Sciatic nerve (tissue), 2 donors: ENCODE data around the gene RANBP10. TPM values are rescaled to one million over a fixed set of nuclear protein-coding genes. Genes with fewer than 3 reads are reported as not detected.
"Not testable (repeated sequence)": the region's sequence is repeated elsewhere in the genome, so short reads cannot be mapped to it uniquely, and the experiment has no call there.

Experiments used
- ATAC-seq: fragments of 200-7000 bp; cut with Tn5 transposase; one replicate; pipeline ENCODE4 v1.9.1; 2020; ENCODE audit warnings: mild to moderate bottlenecking, moderate library complexity
- DNase-seq: peaks from one replicate; pipeline ENCODE4 v3.0.0-alpha.2; 2020; ENCODE audit warnings: low spot score
- intact Hi-C: fragments of 100-400 bp; cut with DNase I; formaldehyde crosslinking; loops from one replicate; pipeline ENCODE4 v1.14.2; 2022
- total RNA-seq: library from RNA; stranded (reverse); fragmentation: NEBNext Ultra II Directional; extraction: Animal tissue kit (Norgen Biotek cat#: 25700); gene quantifications from one replicate; pipeline ENCODE4 v1.2.1, GENCODE V29; 2021
- donor health status: DM: no; HTN: no; CAD: no.
- donor health status: DM: no; HTN: no; CAD: no.

RANBP10 gene
- total RNA-seq, result 21.7 TPM

DNA sequence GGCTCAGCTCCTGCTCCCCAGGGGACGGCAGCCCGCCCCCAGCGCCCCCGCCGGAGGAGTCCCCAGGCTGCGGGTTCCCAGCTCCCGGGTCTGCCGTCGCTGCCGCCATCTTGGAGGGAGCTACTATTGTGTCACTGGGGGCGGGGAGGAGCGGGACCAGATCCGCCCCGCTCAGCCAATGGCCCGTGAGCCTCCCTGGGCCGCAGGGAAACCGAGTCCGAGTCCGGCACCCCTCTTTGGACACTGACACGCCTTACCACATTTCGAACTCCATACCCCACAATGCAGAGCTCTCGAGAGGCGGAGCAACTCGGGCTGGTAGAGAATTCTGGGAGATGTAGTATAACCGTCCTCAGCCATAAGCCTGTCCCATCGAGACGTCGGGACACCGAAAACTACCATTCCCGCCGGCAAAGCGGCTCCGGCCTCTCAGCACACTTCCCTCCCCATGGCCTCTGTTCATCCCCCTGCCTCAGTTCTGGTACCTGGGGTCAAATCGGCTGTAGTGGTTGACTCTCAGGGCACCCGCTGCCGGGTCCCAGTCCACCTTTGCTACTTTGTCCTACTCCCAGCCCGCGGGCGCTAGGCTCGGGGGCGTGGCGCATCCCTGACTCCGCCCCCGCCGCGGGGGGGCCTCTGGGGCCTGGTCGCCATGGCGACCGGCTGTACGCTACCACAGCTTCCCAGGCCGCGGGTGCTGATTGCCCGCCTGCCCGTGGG is at the start of gene RANBP10, which contains the start of gene TSNAXIP1:
Gene RANBP10, minus strand, starts transcription at position 133 of the 720 bp plus-strand sequence. Its CDS starts 24 bp downstream, at position 109.
Gene TSNAXIP1, plus strand, starts transcription at position 462 of the 720 bp plus-strand sequence. CDS start 261 bp downstream, outside the sequence.
- ATAC-seq (peak; percentile 99), DNase-seq (peak; percentile 96)
- intact Hi-C loops, result no loop called here

DNA sequence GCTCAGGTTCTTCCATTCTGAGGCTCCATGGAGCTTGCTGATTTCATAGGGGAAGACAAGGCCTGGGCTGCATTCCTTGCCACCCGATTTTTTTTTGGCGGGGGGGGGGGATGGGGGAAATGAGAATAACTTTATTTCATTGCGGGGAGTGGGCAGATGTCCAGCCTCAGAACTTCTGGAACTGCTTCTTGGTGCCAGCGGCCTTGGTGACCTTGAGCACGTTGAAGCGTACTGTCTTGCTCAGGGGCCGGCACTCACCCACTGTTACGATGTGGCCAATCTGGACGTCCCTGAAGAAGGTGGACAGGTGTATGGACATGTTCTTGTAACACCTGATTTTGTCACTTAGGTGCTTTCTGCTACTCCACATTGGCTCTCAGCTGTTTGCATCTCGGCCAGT is 49.4 kb upstream of the RANBP10 start:
- DNase-seq (no peak), ATAC-seq (no peak)
- intact Hi-C loops, result no loop called here

DNA sequence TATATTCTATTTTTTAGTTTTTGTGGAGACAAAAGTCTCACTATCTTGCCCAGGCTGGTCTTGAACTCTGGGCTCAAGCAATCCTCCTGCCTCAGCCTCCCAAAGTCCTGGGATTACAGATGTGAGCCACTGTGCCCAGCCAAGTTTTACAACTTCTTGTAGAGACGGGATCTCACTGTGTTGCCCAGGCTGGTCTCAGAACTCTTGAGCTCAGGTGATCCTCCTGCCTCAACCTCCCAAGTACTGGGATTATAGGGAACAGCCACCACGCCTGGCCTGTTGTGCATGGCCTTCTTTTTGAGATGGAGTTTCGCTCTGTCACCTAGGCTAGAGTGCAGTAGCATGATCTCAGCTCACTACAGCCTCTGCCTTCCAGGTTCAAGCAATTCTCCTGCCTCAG is 47.3 kb upstream of the RANBP10 start:
- intact Hi-C loops, result no loop called here
- ATAC-seq (no peak), DNase-seq (no peak)

DNA sequence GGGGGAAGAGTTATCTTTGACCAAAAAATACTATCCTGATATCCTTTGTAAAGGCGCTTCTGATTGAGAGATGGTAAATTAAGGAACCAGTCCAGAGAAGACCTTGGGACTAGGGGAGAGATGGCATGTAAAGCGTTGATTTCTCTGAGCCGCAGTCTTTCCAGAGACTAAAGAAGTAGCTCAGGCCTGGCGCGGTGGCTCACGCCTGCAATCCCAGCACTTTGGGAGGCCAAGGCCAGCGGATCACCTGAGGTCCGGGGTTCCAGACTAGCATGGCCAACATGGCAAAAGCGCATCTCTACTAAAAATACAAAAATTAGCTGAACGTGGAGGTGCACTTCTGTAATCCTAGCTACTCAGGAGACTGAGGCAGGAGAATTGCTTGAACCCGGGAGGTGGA is 41.8 kb upstream of the RANBP10 start:
- DNase-seq (no peak), ATAC-seq (no peak)
- intact Hi-C loops, result no loop called here

DNA sequence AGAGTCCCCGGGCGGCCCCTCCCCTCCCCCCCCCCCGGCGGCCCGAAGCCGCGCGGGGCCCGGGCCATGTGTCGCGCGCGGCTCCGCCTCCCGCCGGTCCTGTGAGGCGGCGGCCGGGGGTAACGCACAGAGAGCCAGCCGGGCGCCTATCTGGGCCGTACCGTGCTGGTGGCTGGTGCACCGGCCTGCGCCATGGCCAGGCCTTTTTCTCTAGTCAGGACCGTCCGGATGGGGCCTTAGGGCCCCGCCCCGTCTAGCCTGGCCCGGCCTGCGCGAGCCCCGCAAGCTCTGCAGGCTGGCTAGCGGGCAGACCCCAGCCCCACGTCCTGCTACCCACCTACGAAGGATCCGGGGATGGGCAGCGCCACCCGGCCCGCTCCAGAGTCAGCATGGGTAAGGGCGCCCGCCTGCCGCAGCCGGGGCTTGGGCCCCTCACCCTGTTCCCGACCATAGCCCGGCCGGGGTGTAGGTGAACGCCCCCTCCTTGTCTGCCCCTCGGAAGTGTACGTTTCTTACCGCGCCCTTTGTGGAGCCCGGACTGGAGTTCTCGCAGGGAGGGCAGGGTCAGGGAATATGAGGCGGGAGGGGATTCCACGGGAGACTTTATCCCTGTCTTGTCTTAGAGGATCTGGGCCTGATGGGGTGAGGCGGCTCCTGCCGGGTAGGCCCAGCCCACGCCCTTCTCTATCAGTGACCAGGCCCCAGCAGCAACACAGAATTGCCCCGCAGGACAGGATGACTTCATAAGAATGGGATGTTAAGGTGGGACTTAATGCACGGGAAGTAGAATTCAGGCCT is 40.9 kb upstream of the RANBP10 start, which contains the start of gene CENPT:
Gene CENPT, minus strand, starts transcription at position 630 of the 798 bp plus-strand sequence. CDS start 13,834 bp downstream, outside the sequence.
- ATAC-seq, result peak; percentile 18
- DNase-seq, result peak; percentile 73
- intact Hi-C loops, result no loop called here

DNA sequence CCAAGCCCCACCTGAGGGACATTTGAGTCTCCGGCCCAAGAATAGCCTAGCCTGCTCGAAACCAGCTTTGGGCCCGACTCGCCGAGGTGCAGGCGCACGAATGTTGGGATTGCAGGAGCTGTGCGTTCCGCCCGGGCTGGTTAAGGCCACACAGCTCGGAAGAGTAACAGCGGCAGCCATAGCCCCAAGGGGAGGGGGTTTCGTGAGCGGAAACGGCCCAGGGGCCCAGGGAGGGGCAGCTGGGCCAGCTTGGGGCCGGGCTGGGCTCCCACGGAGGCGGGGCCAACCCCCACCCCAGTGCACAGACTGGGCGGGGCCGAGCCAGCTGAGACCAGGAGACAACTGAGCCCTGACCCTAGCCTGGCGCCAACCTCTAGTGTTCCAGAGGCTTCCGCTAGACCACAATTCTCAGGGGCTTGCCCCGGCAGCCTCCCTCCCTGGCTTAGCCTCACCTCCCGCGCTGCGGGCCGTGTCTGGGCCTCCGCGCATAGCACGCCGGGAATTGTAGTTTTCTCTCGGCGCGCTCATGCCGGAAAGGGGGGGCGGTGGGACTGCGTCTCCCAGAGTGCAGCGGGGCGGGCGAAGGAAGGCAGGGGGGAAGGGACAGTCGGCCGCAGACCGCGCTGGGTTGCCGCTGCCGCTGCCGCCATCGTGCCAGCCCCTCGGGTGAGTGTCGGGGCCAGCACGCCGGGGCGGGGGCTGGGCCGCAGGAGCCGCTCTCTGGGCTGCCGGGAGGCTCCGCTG is 40.1 kb upstream of the RANBP10 start, which contains the start of gene NUTF2:
Gene NUTF2, plus strand, starts transcription at position 614 of the 744 bp plus-strand sequence. CDS start 18,198 bp downstream, outside the sequence.
- DNase-seq (peak; percentile 97), ATAC-seq (peak; percentile 91)
- intact Hi-C loops, result no loop called here

DNA sequence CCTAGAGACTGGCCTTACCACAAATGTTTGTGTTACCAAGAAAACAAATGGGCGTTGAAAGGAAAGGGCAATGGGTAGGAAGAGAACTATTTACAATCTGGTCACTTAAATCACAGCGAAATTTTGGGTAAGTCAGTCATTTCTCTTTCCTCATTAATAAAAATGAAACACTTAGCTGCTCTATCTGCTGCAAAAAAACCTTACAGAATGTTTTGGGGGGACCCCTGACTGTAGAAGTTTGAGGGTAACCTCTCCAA is 39.6 kb upstream of the RANBP10 start:
- intact Hi-C loops, result no loop called here
- DNase-seq (no peak), ATAC-seq (no peak)

DNA sequence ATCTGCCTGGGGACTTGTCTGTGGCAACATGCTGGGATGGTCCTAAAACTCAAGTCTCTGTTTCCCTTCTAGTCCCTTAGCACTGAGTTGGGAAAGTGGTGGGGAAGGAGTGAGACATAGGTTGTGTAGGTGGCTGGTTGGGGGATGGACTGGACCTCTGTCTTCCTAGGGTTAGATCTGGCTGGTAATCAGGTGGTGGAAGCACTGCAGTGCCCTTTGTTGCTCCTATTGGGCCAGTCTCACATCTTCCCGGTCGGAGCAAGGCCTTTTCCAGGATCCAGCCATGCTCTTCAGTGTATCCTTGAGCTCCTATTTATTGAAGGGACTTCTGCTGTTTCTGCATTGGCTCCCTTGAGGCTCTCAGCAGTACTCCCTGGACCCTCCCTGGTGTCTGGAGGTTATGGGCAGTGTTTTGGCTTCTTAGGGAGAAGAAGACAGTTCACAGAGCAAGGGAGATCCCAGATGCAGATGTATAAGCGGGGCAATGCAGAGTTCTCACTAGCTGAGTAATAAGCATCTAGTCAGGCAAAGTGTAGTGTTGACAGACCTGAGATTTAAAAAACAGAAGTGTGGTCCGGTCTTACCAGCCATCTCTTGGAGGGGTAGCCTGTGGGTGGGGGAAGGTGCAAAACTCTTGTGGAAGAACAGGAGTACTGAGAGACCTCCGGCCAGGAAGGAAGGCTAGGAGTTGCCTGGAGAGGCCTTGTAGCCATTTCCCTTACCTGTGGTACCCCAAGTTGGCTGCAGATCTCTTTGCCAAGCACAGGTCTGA is 39.1 kb upstream of the RANBP10 start:
- intact Hi-C loops, result no loop called here
- ATAC-seq (no peak), DNase-seq (no peak)

DNA sequence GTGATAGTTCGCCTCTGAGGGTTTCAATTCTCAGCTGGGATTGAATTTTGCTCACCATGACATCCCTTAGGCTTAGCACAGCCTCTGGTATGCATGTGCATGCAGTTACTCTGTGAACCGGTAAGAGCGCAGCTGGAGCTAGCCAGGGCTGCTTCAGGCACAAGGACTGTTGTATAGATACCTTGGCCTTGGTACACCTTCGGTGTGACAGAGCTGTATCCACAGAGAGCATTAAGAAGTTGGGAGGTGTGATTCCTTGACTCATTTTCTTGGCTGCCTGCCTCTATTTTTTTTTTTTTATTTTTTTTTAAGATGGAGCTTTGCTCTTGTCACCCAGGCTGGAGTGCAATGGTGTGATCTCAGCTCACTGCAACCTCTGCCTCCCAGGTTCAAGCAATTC is 38.1 kb upstream of the RANBP10 start:
- DNase-seq, result no peak

DNA sequence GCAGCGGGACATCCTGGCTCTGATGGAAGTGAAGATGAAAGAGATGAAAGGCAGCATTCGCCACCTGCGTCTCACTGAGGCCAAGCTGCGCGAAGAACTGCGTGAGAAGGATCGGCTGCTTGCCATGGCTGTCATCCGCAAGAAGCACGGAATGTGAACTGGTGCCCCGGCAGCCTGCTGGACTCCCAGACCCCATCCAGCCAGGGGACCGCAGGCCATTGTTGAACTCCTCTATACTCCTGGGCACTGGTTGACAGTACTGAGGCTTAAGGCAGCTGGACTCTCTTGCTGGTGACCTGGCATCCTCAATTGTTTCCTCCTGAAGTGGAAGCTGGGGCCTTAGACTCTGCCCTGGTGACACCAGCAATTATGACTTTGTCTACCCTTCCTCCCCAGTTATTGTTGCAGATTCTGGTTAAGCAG is 37.0 kb upstream of the RANBP10 start:
- no peak for DNase-seq
- ATAC-seq, result no peak
- intact Hi-C loops, result no loop called here

More for the DNA sequence above, 38.1 kb upstream of the RANBP10 start:
- intact Hi-C loops, result no loop called here
- no peak for ATAC-seq

DNA sequence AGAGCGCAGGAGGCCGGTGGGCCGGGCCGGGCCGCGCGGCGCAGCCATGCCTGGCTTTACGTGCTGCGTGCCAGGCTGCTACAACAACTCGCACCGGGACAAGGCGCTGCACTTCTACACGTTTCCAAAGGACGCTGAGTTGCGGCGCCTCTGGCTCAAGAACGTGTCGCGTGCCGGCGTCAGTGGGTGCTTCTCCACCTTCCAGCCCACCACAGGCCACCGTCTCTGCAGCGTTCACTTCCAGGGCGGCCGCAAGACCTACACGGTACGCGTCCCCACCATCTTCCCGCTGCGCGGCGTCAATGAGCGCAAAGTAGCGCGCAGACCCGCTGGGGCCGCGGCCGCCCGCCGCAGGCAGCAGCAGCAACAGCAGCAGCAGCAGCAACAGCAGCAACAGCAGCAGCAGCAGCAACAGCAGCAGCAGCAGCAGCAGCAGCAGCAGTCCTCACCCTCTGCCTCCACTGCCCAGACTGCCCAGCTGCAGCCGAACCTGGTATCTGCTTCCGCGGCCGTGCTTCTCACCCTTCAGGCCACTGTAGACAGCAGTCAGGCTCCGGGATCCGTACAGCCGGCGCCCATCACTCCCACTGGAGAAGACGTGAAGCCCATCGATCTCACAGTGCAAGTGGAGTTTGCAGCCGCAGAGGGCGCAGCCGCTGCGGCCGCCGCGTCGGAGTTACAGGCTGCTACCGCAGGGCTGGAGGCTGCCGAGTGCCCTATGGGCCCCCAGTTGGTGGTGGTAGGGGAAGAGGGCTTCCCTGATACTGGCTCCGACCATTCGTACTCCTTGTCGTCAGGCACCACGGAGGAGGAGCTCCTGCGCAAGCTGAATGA is 36.4 kb upstream of the RANBP10 start:
- intact Hi-C loops, result no loop called here
- DNase-seq, result peak; percentile 75
- no peak for ATAC-seq

DNA sequence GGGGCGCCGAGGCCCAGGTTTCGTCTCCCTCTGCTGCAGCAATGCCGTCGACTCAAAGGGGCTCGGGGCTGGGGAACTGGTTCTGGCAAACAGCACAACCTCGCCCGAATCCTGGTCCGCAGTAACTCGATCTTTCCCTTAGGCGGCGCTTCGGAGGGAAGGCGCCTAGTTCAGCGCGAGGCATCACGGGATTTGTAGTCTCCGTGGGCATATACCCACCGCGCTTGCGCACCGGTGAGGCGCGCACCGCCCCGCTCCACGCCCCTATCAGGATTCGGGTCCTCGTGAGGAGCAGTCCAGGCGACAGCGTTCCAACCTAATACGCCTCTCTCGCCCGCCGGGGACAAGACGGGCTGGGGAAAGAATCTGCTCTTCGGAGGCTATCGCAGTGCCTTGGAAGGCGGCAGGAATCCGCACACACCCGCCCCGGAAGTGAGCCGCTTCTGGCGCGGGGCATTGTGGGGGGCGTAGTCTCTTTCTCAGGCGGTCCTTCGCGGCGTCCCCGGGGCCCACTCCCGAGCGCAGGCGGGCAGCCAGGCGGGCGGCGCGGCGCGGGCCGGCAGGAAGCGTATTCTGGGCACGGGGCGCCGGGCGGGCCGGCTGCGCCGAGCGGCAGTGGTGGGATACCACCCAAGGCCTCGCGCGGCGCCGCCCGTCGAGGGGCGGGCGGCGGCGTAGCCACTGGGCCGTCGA is 35.6 kb upstream of the RANBP10 start, which contains the start of gene THAP11:
Gene THAP11, plus strand, starts transcription at position 505 of the 693 bp plus-strand sequence. CDS start 235 bp downstream, outside the sequence.
- DNase-seq (peak; percentile 96), ATAC-seq (peak; percentile 88)
- intact Hi-C loops, result no loop called here

DNA sequence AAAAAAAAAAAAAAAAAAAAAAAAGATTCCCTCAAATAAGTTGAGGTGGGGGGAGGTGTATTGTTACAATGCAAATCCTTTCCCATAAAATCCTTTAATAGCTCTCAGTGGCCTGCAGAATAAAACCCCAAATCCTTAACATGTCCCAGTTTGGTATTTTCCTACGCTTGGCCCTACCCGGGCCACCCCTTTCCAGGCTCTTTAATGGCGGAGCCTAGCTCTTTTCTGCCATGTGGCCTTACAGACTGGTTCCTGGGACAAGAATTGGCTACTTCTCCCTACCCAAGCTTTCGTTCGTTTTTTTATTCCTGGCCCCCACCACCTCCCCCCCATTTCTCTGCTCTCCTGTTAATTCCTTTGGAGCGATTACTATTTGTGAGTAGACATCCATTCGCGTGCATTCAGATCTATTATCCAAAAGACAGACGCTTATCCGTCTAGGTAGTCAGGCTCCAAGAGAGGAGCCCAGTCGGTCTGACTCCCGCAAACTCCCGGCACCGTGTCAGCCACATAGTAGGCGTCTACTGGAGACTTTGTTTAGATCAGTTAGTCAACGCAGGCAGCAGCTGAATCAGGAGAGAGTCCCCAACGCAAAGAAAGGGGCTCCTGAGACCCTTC is 34.9 kb upstream of the RANBP10 start:
- DNase-seq (no peak), ATAC-seq (peak; percentile 0)
- intact Hi-C loops, result no loop called here

DNA sequence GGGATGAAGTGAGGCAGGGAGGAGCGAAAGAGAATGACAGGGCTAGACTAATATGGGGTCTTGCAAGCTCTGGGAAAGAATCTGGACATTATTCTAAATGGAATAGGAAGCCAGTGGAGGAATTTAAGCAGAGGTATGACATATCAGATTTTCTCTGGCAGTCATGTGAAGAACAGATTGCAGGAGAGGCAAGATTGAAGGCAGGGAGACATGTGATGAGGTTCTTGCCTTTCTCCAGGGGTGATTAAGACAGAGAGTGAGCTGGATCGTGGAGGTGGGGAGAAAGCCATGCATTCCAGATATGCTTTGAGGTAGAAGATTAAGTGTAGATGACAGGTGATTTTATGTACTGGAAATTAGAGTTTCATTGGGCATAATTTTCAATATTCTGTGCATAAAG is 31.5 kb upstream of the RANBP10 start:
- no peak for ATAC-seq
- intact Hi-C loops, result no loop called here
- DNase-seq, result no peak

DNA sequence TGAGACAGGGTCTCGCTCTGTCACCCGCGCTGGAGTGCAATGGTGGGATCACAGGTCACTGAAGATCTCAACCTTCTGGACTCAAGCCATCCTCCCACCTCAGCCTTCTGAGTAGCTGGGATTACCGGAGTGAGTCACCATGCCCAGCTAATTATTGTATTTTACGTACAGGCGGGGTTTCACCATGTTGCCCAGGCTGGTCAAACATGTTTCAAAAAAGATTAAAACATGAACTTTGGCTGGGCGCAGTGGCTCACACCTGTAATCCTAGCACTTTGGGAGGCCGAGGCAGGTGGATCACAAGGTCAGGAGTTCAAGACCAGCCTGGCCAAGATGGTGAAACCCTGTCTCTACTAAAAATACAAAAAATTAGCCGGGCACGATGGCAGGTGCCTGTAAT is 30.8 kb upstream of the RANBP10 start:
- ATAC-seq, DNase-seq, intact Hi-C loops: not testable (repeated sequence)

DNA sequence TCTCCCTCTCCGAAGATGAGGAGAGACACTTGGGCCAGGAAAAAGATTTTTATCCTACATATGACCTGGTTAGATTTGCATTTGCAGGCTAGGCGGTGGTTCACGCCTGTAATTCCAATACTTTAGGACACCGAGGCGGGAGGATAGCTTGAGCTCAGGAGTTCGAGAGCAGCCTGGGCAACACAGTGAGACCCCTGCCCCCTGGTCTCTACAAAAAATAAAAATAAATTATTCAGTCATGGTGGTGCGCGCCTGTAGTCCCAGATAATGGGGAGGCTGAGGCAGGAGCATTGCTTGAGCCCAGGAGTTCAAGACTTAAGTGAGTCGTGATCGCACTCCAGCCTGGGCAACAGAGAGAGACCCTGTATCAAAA is 27.9 kb upstream of the RANBP10 start:
- no peak for ATAC-seq
- intact Hi-C loops, result no loop called here
- DNase-seq, result no peak
